Measurements from ENCODE around the gene RPS19BP1. TPM values are rescaled to one million over a fixed set of nuclear protein-coding genes. Genes with fewer than 3 reads are reported as not detected.

The RPS19BP1 gene
- total and polyA plus RNA-seq, 2 donors (not counting 1 experiment from before 2014, with no cell fraction given): 60.3 to 74.8 TPM

- WGBS (ENCODE audit: insufficient coverage): 100% methylated on average over 2 of the region's 12 CpGs
- no peak overlapping the region for H3K9ac ChIP-seq (ENCODE audit: low read length)
- no peak overlapping the region for H3K4me2 ChIP-seq (replicated peaks; ENCODE audit: low read depth, low read length, poor library complexity, severe bottlenecking)
- peaks cover 34% of the 10 kb centered on the region for H4K20me1 ChIP-seq (ENCODE audit: control insufficient read depth, insufficient read depth, low read length, poor library complexity, severe bottlenecking)
- Mint-ChIP-seq H3K4me3 (no peak overlapping the region), H3K9me3 (ENCODE audit: insufficient read depth) (no peaks in the 10 kb centered on the region), H3K27ac (no peak overlapping the region), H3K27me3 (no peaks in the 10 kb centered on the region), H3K4me1 (peaks cover 27% of the 10 kb centered on the region)
- CTCF ChIA-PET: interaction anchor here (0.9 to 6.0 kb wide), 23 partner anchors 8 to 525 kb away, joined by 3 to 85 read pairs (median 4); partner anchors contain the start of genes MIEF1, RPS19BP1, SYNGR1 and TAB1
- TF ChIP-seq CTCF (IDR thresholded peaks at IDR 0.05) (no peak), EZH2 (IDR thresholded peaks at IDR 0.05; ENCODE audit: borderline replicate concordance, insufficient read depth, low read depth, low read length, poor library complexity, severe bottlenecking) (no peak)
- H3K79me2 ChIP-seq (ENCODE audit: control insufficient read depth, insufficient read depth, low read length): peaks cover 34% of the 10 kb centered on the region
- intact Hi-C loops (cut with micrococcal nuclease): no loop called here
- H3K27ac ChIP-seq (ENCODE audit: low read length in 2 of 2): no peak overlapping the region
- no peak overlapping the region for H3K4me3 ChIP-seq (ENCODE audit: control extremely low read depth in 1 of 5, extremely low read depth in 1 of 5, insufficient read depth in 1 of 5, low read depth in 2 of 5, low read length in 4 of 5)
- H3K9me3 ChIP-seq (ENCODE audit: control extremely low read depth in 1 of 3, control insufficient read depth in 2 of 3, insufficient read depth in 1 of 3, low read length in 2 of 3): no peaks in the 10 kb centered on the region
- ATAC-seq (ENCODE audit: low read depth) (no peak), DNase-seq (no peak)
- no peaks in the 10 kb centered on the region for H3K27me3 ChIP-seq (replicated peaks in 1 of 4; ENCODE audit: control extremely low read depth in 1 of 4, control insufficient read depth in 3 of 4, insufficient read depth in 4 of 4, low read length in 3 of 4)
- H3K4me1 ChIP-seq (ENCODE audit: control insufficient read depth in 2 of 2, insufficient read depth in 2 of 2, low read length in 2 of 2): peaks cover 7 to 10% of the 10 kb centered on the region in 2 donors
- H2AFZ ChIP-seq (ENCODE audit: insufficient read depth, low read depth, low read length, poor library complexity, severe bottlenecking): no peak overlapping the region
- POLR2A ChIA-PET: interaction anchor here (0.6 to 1.0 kb wide), 5 partner anchors 13 to 665 kb away, joined by 3 to 5 read pairs (median 3); partner anchors contain the start of gene MIEF1
- peaks cover 0 to 44% of the 10 kb centered on the region in 2 experiments for H3K36me3 ChIP-seq (replicated peaks in 1 of 2; ENCODE audit: control extremely low read depth in 1 of 2, control insufficient read depth in 1 of 2, extremely low read depth in 1 of 2, insufficient read depth in 2 of 2, low read length in 1 of 2)
Observed at GRCh38 chr22:39515266-39516050, 17.1 kb downstream of the RPS19BP1 start.

Measured in B cell (primary cell).